Renal cortex interstitium (tissue), 15 donors: Measurements from ENCODE around the gene LCN6. TPM values are rescaled to one million over a fixed set of nuclear protein-coding genes. Genes with fewer than 3 reads are reported as not detected.
"Not testable (repeated sequence)": the region's sequence is repeated elsewhere in the genome, so short reads cannot be mapped to it uniquely, and the experiment has no call there.

Experiments used
- DNase-seq, 11 donors: peaks; one replicate each; pipeline ENCODE4 v3.0.0-alpha.2; 2013; ENCODE audit warnings: low read depth in 9 of 11, low spot score in 4 of 11; ENCODE audit errors: extremely low read depth in 1 of 11
- long read RNA-seq, 16 experiments: transcript quantifications; one replicate each; lab custom pipeline, GENCODE V29; 2026
- polyA plus RNA-seq, 3 donors: library from polyadenylated mRNA; unstranded; fragments of 120-200 nt; gene quantifications; one replicate each; pipeline ENCODE4 v1.2.1, GENCODE V29; 2013; ENCODE audit not compliant: insufficient read length in 3 of 3

LCN6 gene
- not detected for polyA plus RNA-seq
- long read RNA-seq, donor 1, result 0 reads
- long read RNA-seq, donor 2, result 0 reads
- long read RNA-seq, donor 3, result 0 reads
- long read RNA-seq, donor 4, result 0 reads
- long read RNA-seq, donor 5, result 0 reads
- long read RNA-seq, donor 6, result 0 reads
- long read RNA-seq, donor 7, result 0 reads
- long read RNA-seq, donor 8, result 0 reads
- long read RNA-seq, donor 9, result 0 reads
- long read RNA-seq, donor 10, result 0 reads
- long read RNA-seq, donor 11, result 0 reads
- long read RNA-seq, donor 12, result 0 reads
- long read RNA-seq, donor 13, result 0 reads
- long read RNA-seq, donor 14, result 0 reads
- long read RNA-seq, donor 15, result 0 reads
- long read RNA-seq, donor 16, result 0 reads

- DNase-seq, result no peak
Observed at GRCh38 chr9:136748201-136748600, at the start of gene LCN6. TSS of gene LCN6 (minus strand) at chr9:136748525. CDS start at chr9:136748483, 42 bp downstream.

- DNase-seq, result not testable (repeated sequence)
Observed at GRCh38 chr9:136796775-136797347, 48.5 kb upstream of the LCN6 start.

GRCh38 chr9:136796238-136796774 lies 48.0 kb upstream of the LCN6 start, which contains the start of gene CCDC183:
TSS of gene CCDC183 (plus strand) at chr9:136796338. CDS start at chr9:136796398, 60 bp downstream.
- DNase-seq, result no peak

GRCh38 chr9:136795000-136795348 lies 46.6 kb upstream of the LCN6 start:
- no peak for DNase-seq

- no peak for DNase-seq
Observed at GRCh38 chr9:136794281-136794999, 46.1 kb upstream of the LCN6 start.

- DNase-seq, result no peak
Observed at GRCh38 chr9:136793086-136793946, 45.0 kb upstream of the LCN6 start.

GRCh38 chr9:136792321-136793085 lies 44.2 kb upstream of the LCN6 start:
- DNase-seq, result no peak

- DNase-seq, result no peak
Observed at GRCh38 chr9:136791516-136792276, 43.4 kb upstream of the LCN6 start.

- DNase-seq, result peak; percentile 95 to 99 (median 98)
Observed at GRCh38 chr9:136790640-136791515, 42.6 kb upstream of the LCN6 start, which contains the start of gene TMEM141. TSS of gene TMEM141 (plus strand) at chr9:136791344. CDS start at chr9:136791371, 27 bp downstream.

GRCh38 chr9:136789523-136789937 lies 41.2 kb upstream of the LCN6 start:
- DNase-seq, result no peak

- DNase-seq, result not testable (repeated sequence)
Observed at GRCh38 chr9:136788644-136789522, 40.6 kb upstream of the LCN6 start.

GRCh38 chr9:136787690-136788400 lies 39.5 kb upstream of the LCN6 start:
- DNase-seq, result peak in 3 of 11 donors; percentile 59 to 74 (median 63)

GRCh38 chr9:136786983-136787382 lies 38.7 kb upstream of the LCN6 start:
- not testable (repeated sequence) for DNase-seq

- no peak for DNase-seq
Observed at GRCh38 chr9:136786451-136786850, 38.1 kb upstream of the LCN6 start.
